Fibroblast of skin of right biceps (primary cell): Measurements from ENCODE around the gene CCR8.
A peak's percentile ranks its signal among the peaks of the same experiment; 100 is the strongest.
"Not testable (repeated sequence)": the region's sequence is repeated elsewhere in the genome, so short reads cannot be mapped to it uniquely, and the experiment has no call there.

ENCODE experiments used
- DNase-seq: peaks from one replicate; pipeline ENCODE4 v3.0.0-alpha.2; 2013

Gene CCR8

GRCh38 chr3:39351134-39351533, 21.6 kb downstream of the CCR8 start:
- DNase-seq: not testable (repeated sequence)

- not testable (repeated sequence) for DNase-seq
These were observed 23.8 kb downstream of the CCR8 start for GRCh38 chr3:39353168-39353927.

DNA sequence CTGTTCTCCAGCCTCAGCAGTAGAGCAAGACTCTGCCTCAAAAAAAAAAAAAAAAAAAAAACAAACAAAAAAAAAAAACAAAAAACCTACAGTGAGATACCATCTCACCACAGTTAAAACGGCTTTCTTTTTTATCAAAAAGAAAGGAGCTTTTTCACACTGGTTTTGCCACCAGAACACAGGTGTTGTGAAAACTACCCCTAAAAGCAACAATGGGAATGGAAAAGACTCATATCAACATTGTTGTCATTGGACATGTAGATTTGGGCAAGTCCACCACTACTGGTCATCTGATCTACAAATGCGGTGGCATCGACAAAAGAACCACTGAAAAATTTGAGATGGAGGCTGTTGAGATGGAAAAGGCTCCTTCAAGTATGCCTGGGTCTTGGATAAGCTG, 28.8 kb downstream of the CCR8 start:
- DNase-seq: no peak

GRCh38 chr3:39361252-39361927, 31.9 kb downstream of the CCR8 start:
- DNase-seq: no peak

DNA sequence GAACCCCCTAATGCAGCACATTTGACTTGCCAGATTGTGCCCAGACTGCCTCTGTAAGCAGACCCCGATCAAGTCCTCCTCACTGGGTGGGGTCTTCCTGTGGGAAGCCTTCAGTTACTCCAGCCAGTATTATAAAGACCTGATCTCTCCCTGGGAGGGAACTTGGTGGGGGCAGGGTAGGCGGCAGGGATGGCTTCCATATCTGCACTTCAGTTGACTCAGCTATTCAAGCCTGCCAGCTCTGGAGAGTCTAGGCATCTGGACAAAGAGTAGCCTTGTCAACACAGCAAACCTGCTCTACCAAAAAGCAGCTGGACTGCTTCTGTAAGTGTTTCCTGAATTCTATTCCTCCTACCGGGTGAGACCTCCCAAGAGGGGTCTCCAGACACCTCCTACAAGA, 32.7 kb downstream of the CCR8 start:
- DNase-seq: no peak

DNA sequence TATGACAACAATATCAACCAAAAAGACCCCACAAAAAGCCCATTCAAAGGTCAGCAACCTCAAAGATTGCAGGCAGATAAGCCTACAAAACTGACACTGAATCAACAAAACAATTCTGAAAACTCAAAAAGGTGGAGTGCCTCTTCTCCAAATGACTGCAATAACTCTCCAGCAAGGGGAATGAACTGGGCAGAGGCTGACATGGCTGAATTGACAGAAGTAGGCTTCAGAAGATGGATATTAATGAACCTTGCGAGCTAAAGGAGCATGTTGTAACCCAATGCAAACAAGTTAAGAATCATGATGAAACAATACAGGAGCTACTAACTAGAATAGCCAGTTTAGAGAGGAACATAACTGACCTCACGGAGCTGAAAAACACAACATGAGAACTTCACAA, 33.3 kb downstream of the CCR8 start:
- no peak for DNase-seq

DNA sequence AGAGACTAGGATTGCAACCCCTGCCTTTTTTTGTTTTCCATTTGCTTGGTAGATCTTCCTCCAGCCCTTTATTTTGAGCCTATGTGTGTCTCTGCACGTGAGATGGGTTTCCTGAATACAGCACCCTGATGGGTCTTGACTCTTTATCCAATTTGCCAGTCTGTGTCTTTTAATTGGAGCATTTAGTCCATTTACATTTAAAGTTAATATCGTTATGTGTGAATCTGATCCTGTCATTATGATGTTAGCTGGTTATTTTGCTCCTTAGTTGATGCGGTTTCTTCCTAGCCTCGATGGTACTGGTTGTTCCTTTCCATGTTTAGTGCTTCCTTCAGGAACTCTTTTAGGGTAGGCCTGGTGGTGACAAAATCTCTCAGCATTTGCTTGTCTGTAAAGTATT, 40.9 kb downstream of the CCR8 start:
- not testable (repeated sequence) for DNase-seq

DNA sequence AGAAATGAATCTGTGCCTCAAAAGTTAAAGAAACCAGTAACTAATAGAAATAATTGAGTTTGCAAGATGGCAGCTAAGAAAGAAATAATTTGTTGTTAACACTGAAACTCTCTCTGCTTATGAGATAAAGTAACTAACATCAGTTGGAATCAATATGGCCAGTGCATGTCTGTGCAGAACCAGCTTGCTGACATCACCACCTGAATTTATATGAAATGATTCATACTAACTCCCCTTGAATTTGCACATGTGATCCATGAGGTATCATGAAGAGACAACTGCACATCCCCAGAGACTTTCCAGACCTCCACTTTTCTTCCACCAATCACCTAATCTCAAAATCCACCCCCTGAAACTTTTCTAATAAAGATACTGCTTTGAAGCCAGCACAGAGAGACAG, 43.3 kb downstream of the CCR8 start:
- DNase-seq: no peak

DNA sequence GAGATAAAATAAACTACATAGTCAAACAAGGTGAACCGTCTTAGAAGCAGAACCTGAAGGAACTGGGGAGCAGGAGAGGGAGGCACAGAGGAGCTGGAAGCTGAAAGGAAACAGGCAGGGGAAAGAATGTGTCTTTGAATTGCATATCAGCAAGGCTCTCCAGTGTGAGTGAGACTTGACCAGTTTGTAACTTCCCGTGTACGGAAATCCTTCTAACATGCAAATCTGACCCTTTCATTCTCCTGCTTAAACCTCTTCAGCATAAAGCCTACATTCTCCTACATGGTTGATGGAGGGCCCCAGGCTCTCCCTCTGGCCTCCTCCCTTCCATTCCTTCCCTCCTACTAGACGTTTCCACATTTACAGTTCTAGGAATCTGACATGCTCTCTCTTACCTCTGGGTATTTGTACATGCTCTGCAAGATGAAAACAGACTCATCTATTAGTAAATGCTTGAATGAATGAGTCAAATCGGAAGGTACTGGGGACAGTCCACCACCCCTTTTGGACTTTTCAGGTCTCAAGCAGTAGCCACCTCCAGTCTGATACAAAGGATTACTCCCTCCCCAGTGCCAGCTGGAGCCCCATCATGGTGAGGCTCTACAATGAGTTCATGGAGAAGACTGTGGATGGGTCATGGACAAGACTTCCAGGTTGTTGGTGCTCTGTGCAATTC, 47.6 kb downstream of the CCR8 start:
- no peak for DNase-seq

- DNase-seq: peak; percentile 10
These were observed 48.6 kb downstream of the CCR8 start for GRCh38 chr3:39378088-39378487.

- no peak for DNase-seq
These were observed 49.7 kb downstream of the CCR8 start for GRCh38 chr3:39378957-39379777.

DNA sequence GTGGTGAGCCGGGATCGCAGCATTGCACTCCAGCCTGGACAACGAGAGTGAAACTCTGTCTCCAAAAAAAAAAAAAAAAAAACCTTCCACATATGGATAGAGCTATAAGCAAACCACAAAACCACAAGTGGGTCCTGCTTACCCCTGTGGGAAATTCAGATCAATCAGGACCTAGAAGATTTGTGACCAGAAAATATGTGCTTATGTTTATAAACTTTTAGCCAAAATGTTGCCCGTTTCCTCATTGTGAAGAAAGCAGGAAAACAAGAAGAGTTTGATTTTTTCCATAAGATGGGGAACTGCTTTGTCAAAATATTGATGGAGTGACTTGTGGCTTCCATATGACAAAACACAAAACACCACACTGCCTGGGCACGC, 50.3 kb downstream of the CCR8 start:
- DNase-seq: peak; percentile 14

DNA sequence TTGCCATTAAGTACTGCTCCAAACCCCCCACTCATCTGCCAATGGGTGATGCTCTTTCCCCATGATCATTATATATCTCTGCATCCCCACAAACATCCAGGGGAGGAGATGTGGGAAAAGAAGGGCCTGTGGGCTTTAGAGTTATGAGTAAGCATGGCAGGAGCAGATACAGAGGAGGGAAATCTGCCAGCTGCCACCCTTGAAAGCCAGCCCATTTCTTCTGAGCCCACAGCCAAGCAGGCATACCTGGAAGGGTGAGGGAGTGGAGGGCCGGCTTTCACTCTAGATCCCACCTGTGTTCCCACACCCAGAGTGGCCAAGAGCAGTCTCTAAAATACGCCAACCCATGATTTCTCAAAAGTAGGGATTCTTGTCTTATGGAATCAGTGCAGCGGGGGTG, 51.9 kb downstream of the CCR8 start:
- DNase-seq: no peak
